ENCODE data around the gene ALOX15B.

Gene ALOX15B

GRCh38 chr17:8031261-8031661 lies 7.6 kb upstream of the ALOX15B start:
- Histone ChIP-seq H3K9me3 (ENCODE audit: insufficient read depth, low read length, severe bottlenecking) (no peaks in the 10 kb centered on the region), H3K4me3 (ENCODE audit: low read depth in 1 of 2, low read length in 2 of 2) (no peak overlapping the region), H2AFZ (ENCODE audit: low read depth, low read length) (no peak overlapping the region), H3K9ac (ENCODE audit: low read depth, low read length) (no peak overlapping the region), H3K4me2 (ENCODE audit: insufficient read depth, low read length) (no peak overlapping the region), H3K79me2 (ENCODE audit: insufficient read depth, low read length) (no peaks in the 10 kb centered on the region), H3K4me1 (ENCODE audit: insufficient read depth, low read length) (no peaks in the 10 kb centered on the region), H4K20me1 (ENCODE audit: insufficient read depth, low read length) (no peaks in the 10 kb centered on the region), H3K36me3 (ENCODE audit: insufficient read depth, low read length) (no peaks in the 10 kb centered on the region), H3K27me3 (ENCODE audit: insufficient read depth, low read length, poor library complexity) (peaks cover 30% of the 10 kb centered on the region), H3K27ac (ENCODE audit: low read length) (no peak overlapping the region)
- no peak for ATAC-seq (ENCODE audit: insufficient read depth, low read depth)
- no peak for TF ChIP-seq EZH2 (IDR thresholded peaks at IDR 0.05; ENCODE audit: borderline replicate concordance, low read depth, low read length, severe bottlenecking)
- no peak for TF ChIP-seq CTCF (IDR thresholded peaks at IDR 0.05; ENCODE audit: borderline replicate concordance, extremely low read depth, low read length, poor library complexity, severe bottlenecking)
- no peak for DNase-seq

- Histone ChIP-seq H3K36me3 (ENCODE audit: insufficient read depth, low read length) (no peaks in the 10 kb centered on the region), H4K20me1 (ENCODE audit: insufficient read depth, low read length) (no peaks in the 10 kb centered on the region), H3K4me2 (ENCODE audit: insufficient read depth, low read length) (no peak overlapping the region), H2AFZ (ENCODE audit: low read depth, low read length) (no peak overlapping the region), H3K27me3 (ENCODE audit: insufficient read depth, low read length, poor library complexity) (peaks cover 30% of the 10 kb centered on the region), H3K4me3 (ENCODE audit: low read depth in 1 of 2, low read length in 2 of 2) (no peak overlapping the region), H3K4me1 (ENCODE audit: insufficient read depth, low read length) (no peaks in the 10 kb centered on the region), H3K79me2 (ENCODE audit: insufficient read depth, low read length) (no peaks in the 10 kb centered on the region), H3K9ac (ENCODE audit: low read depth, low read length) (no peak overlapping the region), H3K27ac (ENCODE audit: low read length) (no peak overlapping the region), H3K9me3 (ENCODE audit: insufficient read depth, low read length, severe bottlenecking) (no peaks in the 10 kb centered on the region)
- ATAC-seq (ENCODE audit: insufficient read depth, low read depth): no peak
- no peak for DNase-seq
- no peak for TF ChIP-seq EZH2 (IDR thresholded peaks at IDR 0.05; ENCODE audit: borderline replicate concordance, low read depth, low read length, severe bottlenecking)
- no peak for TF ChIP-seq CTCF (IDR thresholded peaks at IDR 0.05; ENCODE audit: borderline replicate concordance, extremely low read depth, low read length, poor library complexity, severe bottlenecking)
Observed at GRCh38 chr17:8031950-8032349, 6.9 kb upstream of the ALOX15B start.

- Histone ChIP-seq H4K20me1 (ENCODE audit: insufficient read depth, low read length) (no peaks in the 10 kb centered on the region), H3K79me2 (ENCODE audit: insufficient read depth, low read length) (no peaks in the 10 kb centered on the region), H3K4me3 (ENCODE audit: low read depth in 1 of 2, low read length in 2 of 2) (no peak overlapping the region), H2AFZ (ENCODE audit: low read depth, low read length) (no peak overlapping the region), H3K36me3 (ENCODE audit: insufficient read depth, low read length) (no peaks in the 10 kb centered on the region), H3K9me3 (ENCODE audit: insufficient read depth, low read length, severe bottlenecking) (no peaks in the 10 kb centered on the region), H3K27me3 (ENCODE audit: insufficient read depth, low read length, poor library complexity) (peaks cover 25% of the 10 kb centered on the region), H3K9ac (ENCODE audit: low read depth, low read length) (no peak overlapping the region), H3K4me1 (ENCODE audit: insufficient read depth, low read length) (no peaks in the 10 kb centered on the region), H3K4me2 (ENCODE audit: insufficient read depth, low read length) (no peak overlapping the region), H3K27ac (ENCODE audit: low read length) (no peak overlapping the region)
- DNase-seq: no peak
- TF ChIP-seq EZH2 (IDR thresholded peaks at IDR 0.05; ENCODE audit: borderline replicate concordance, low read depth, low read length, severe bottlenecking) (no peak), CTCF (IDR thresholded peaks at IDR 0.05; ENCODE audit: borderline replicate concordance, extremely low read depth, low read length, poor library complexity, severe bottlenecking) (no peak)
- ATAC-seq (ENCODE audit: insufficient read depth, low read depth): no peak
Observed at GRCh38 chr17:8032442-8032841, 6.4 kb upstream of the ALOX15B start.

GRCh38 chr17:8039611-8040168 lies 831 bp downstream of the ALOX15B start:
- Histone ChIP-seq H3K79me2 (ENCODE audit: insufficient read depth, low read length) (no peaks in the 10 kb centered on the region), H3K9me3 (ENCODE audit: insufficient read depth, low read length, severe bottlenecking) (no peaks in the 10 kb centered on the region), H4K20me1 (ENCODE audit: insufficient read depth, low read length) (no peaks in the 10 kb centered on the region), H2AFZ (ENCODE audit: low read depth, low read length) (no peak overlapping the region), H3K36me3 (ENCODE audit: insufficient read depth, low read length) (no peaks in the 10 kb centered on the region), H3K27ac (ENCODE audit: low read length) (no peak overlapping the region), H3K4me1 (ENCODE audit: insufficient read depth, low read length) (no peaks in the 10 kb centered on the region), H3K27me3 (ENCODE audit: insufficient read depth, low read length, poor library complexity) (no peaks in the 10 kb centered on the region), H3K9ac (ENCODE audit: low read depth, low read length) (no peak overlapping the region), H3K4me2 (ENCODE audit: insufficient read depth, low read length) (no peak overlapping the region), H3K4me3 (ENCODE audit: low read depth in 1 of 2, low read length in 2 of 2) (no peak overlapping the region)
- no peak for DNase-seq
- no peak for TF ChIP-seq CTCF (IDR thresholded peaks at IDR 0.05; ENCODE audit: borderline replicate concordance, extremely low read depth, low read length, poor library complexity, severe bottlenecking)
- TF ChIP-seq EZH2 (IDR thresholded peaks at IDR 0.05; ENCODE audit: borderline replicate concordance, low read depth, low read length, severe bottlenecking): no peak
- ATAC-seq (ENCODE audit: insufficient read depth, low read depth): no peak

Measured in DND-41 (cell line).